Measurements from ENCODE around the gene DUSP28. TPM values are rescaled to one million over a fixed set of nuclear protein-coding genes. Genes with fewer than 3 reads are reported as not detected.

DUSP28 gene
- total and polyA plus RNA-seq, 2 of the 8 experiments (the other 6 are each of a cell fraction or from before 2014, with no cell fraction given): 2.1 to 2.3 TPM

DNA sequence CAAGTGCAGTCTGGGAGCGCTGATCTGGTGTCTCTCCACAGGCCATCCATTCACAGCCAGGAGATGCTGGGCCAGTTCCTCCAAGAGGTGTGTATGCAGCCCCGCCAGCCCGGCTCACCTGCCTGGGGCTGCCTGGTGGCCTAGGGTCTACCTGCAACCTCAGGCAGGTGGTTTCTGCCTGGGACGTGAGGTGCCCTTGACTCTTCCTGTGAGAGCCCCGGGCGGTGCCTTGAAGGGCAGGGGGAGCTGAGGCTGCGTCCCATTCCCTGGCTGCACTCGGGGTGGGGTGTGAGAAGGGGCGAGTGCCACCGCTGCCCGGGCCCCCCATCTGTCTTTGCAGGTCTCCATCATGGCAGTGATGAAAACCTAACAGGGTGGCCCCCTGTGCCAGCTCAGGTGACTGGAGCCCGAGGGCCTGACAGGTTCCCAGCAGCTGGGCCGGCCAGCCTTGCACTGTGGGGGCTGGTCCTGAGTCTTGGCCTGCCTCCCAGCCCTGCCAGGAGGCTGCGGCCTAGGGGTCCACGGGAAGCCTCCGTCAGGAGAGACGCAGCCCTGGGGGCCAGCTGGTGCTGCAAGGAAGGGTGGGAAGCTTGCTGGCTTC lies 38.3 kb downstream of the DUSP28 start (continued):
- TF ChIP-seq HDAC6 (IDR thresholded peaks at IDR 0.05; ENCODE audit: low read depth, low read length) (no peak), ZNF274 (IDR thresholded peaks at IDR 0.05; ENCODE audit: borderline replicate concordance, extremely low read depth, low read length) (no peak), EP300 (IDR thresholded peaks at IDR 0.05; ENCODE audit: borderline replicate concordance in 1 of 2, low read depth in 2 of 2, low read length in 2 of 2) (no peak), RXRA (IDR thresholded peaks at IDR 0.05; ENCODE audit: insufficient read depth, low read depth, low read length) (no peak), JUND (IDR thresholded peaks at IDR 0.05; ENCODE audit: low read length) (no peak), KDM5A (IDR thresholded peaks at IDR 0.05; ENCODE audit: low read length) (no peak), SIX5 (IDR thresholded peaks at IDR 0.05; ENCODE audit: low read depth, low read length) (no peak)
- TF ChIP-seq, protein P1, sequence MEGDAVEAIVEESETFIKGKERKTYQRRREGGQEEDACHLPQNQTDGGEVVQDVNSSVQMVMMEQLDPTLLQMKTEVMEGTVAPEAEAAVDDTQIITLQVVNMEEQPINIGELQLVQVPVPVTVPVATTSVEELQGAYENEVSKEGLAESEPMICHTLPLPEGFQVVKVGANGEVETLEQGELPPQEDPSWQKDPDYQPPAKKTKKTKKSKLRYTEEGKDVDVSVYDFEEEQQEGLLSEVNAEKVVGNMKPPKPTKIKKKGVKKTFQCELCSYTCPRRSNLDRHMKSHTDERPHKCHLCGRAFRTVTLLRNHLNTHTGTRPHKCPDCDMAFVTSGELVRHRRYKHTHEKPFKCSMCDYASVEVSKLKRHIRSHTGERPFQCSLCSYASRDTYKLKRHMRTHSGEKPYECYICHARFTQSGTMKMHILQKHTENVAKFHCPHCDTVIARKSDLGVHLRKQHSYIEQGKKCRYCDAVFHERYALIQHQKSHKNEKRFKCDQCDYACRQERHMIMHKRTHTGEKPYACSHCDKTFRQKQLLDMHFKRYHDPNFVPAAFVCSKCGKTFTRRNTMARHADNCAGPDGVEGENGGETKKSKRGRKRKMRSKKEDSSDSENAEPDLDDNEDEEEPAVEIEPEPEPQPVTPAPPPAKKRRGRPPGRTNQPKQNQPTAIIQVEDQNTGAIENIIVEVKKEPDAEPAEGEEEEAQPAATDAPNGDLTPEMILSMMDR (IDR thresholded peaks at IDR 0.05; ENCODE audit: control extremely low read depth in 1 of 3, insufficient read depth in 1 of 3, low read depth in 1 of 3, low read length in 3 of 3): no peak

All from H1 (cell line).